ENCODE measurements around the gene SH2D1B.

Gene SH2D1B

DNA sequence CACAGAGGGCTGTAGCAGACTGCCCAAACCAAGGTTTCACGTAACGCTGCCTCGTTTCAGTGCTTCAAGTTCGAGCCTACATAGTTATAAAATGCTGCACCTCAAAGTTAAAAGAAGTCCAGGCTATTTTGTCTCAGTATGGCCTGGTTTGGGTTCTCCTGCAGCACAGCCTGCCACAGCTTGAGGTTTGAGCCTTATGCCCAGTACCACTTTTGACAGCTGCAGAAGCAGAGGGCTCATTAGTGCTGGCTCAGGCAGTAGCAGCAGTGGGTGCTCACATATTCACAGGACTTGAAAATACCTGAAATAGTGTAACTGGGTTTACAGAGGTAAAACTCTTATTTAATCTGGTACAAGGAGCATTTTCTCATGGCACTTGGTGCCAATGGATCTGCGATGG lies 50.6 kb downstream of the SH2D1B start:
- DNase-seq (ENCODE audit: low read depth), result no peak
- H3K4me3 ChIP-seq (replicated peaks; ENCODE audit: low read depth, low read length), result no peak overlapping the region
- TF ChIP-seq, protein P1, sequence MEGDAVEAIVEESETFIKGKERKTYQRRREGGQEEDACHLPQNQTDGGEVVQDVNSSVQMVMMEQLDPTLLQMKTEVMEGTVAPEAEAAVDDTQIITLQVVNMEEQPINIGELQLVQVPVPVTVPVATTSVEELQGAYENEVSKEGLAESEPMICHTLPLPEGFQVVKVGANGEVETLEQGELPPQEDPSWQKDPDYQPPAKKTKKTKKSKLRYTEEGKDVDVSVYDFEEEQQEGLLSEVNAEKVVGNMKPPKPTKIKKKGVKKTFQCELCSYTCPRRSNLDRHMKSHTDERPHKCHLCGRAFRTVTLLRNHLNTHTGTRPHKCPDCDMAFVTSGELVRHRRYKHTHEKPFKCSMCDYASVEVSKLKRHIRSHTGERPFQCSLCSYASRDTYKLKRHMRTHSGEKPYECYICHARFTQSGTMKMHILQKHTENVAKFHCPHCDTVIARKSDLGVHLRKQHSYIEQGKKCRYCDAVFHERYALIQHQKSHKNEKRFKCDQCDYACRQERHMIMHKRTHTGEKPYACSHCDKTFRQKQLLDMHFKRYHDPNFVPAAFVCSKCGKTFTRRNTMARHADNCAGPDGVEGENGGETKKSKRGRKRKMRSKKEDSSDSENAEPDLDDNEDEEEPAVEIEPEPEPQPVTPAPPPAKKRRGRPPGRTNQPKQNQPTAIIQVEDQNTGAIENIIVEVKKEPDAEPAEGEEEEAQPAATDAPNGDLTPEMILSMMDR (IDR thresholded peaks at IDR 0.05; ENCODE audit: low read length, missing control alignments), result no peak

DNA sequence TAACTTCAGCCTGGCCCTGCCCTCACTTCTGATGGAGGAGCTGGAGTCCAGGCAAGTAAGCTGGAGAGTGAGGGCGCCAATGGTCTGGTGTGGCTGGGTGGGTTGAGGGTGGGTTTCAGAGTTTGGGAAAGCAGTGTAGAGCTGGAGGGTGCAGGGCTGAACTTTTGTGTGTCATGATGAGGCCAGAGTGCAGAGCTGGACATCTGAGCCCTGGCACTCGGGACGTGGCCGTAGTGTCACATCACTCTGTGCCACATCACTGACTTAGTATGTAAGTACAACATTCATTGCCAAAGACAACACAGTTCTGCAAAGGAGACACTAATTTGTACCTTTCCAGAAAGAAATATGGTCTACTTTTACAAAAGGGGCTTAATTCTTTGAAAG lies 51.1 kb downstream of the SH2D1B start:
- H3K4me3 ChIP-seq (replicated peaks; ENCODE audit: low read depth, low read length), result no peak overlapping the region
- TF ChIP-seq, protein P1 (IDR thresholded peaks at IDR 0.05; ENCODE audit: low read length, missing control alignments), result no peak
- no peak for DNase-seq (ENCODE audit: low read depth)

DNA sequence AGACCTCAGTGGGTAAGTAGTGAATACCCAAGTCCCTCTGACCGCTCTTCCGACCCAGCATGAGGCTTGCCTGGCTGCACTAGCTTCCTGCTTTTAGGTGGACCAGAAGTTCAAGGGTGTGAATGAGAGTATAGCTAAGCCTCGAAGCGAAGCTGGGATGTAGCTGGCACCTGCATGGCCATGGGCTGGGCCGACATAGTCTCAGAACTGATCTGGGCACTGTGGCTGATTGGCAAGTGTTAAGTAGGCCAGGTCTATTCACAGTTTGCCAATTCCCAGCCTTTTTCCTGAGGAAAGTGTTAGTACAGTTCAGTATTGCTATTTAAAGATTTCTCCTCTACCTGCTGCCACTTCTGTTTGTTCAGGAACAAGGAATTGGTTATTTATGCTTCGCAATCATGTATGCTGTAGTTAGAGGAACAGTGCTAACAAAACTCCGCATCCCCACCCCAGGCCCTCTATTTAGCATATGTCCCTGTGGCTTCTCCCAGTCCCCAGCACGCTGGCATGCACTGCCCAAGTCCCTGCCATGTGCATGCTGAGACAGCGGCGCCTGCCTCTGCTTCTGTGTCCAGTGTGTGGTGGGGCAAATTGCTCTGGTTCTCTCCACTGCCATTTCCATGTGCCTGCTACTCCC lies 51.6 kb downstream of the SH2D1B start:
- DNase-seq (ENCODE audit: low read depth), result no peak
- TF ChIP-seq, protein P1 (IDR thresholded peaks at IDR 0.05; ENCODE audit: low read length, missing control alignments), result no peak
- no peak overlapping the region for H3K4me3 ChIP-seq (replicated peaks; ENCODE audit: low read depth, low read length)

- DNase-seq (ENCODE audit: low read depth), result no peak
- no peak overlapping the region for H3K4me3 ChIP-seq (replicated peaks; ENCODE audit: low read depth, low read length)
- TF ChIP-seq, protein P1 (IDR thresholded peaks at IDR 0.05; ENCODE audit: low read length, missing control alignments), result no peak
These were observed 52.3 kb downstream of the SH2D1B start for GRCh38 chr1:162359523-162360236.

- TF ChIP-seq, protein P1 (IDR thresholded peaks at IDR 0.05; ENCODE audit: low read length, missing control alignments), result no peak
- DNase-seq (ENCODE audit: low read depth), result no peak
- no peak overlapping the region for H3K4me3 ChIP-seq (replicated peaks; ENCODE audit: low read depth, low read length)
These were observed 53.0 kb downstream of the SH2D1B start for GRCh38 chr1:162358928-162359327.

- no peak overlapping the region for H3K4me3 ChIP-seq (replicated peaks; ENCODE audit: low read depth, low read length)
- TF ChIP-seq, protein P1 (IDR thresholded peaks at IDR 0.05; ENCODE audit: low read length, missing control alignments), result peak; percentile 53
- peak; percentile 63 for DNase-seq (ENCODE audit: low read depth)
These were observed 54.2 kb downstream of the SH2D1B start for GRCh38 chr1:162357681-162358266.
